ENCODE data around the gene WRAP73. TPM values are rescaled to one million over a fixed set of nuclear protein-coding genes. Genes with fewer than 3 reads are reported as not detected.

Gene WRAP73
- total RNA-seq, 2 donors from 2014 or later = 26.5 to 38.6 TPM

- ATAC-seq (no peak), DNase-seq (ENCODE audit: low spot score in 2 of 2) (no peak)
- H3K36me3 Mint-ChIP-seq = no peaks in the 10 kb centered on the region
- H3K27ac Mint-ChIP-seq = no peak overlapping the region
- no peaks in the 10 kb centered on the region for H3K9me3 Mint-ChIP-seq
These were observed 8.3 kb upstream of the WRAP73 start for GRCh38 chr1:3658231-3658615.

- Mint-ChIP-seq H3K36me3 (no peaks in the 10 kb centered on the region), H3K9me3 (no peaks in the 10 kb centered on the region), H3K27ac (no peak overlapping the region)
- ATAC-seq (no peak), DNase-seq (ENCODE audit: low spot score in 2 of 2) (no peak)
These were observed 7.8 kb upstream of the WRAP73 start for GRCh38 chr1:3657578-3658230.

GRCh38 chr1:3657096-3657475, 7.2 kb upstream of the WRAP73 start:
- H3K27ac Mint-ChIP-seq = no peak overlapping the region
- no peaks in the 10 kb centered on the region for H3K36me3 Mint-ChIP-seq
- DNase-seq (ENCODE audit: low spot score in 2 of 2) = no peak

GRCh38 chr1:3656450-3657095, 6.7 kb upstream of the WRAP73 start:
- H3K9me3 Mint-ChIP-seq = no peaks in the 10 kb centered on the region
- DNase-seq (ENCODE audit: low spot score in 2 of 2) = no peak
- no peak overlapping the region for H3K27ac Mint-ChIP-seq
- peak; percentile 56 to 65 for ATAC-seq
- no peaks in the 10 kb centered on the region for H3K36me3 Mint-ChIP-seq

More at GRCh38 chr1:3657096-3657475, 7.2 kb upstream of the WRAP73 start:
- no peaks in the 10 kb centered on the region for H3K9me3 Mint-ChIP-seq
- peak in 1 of 2 donors; percentile 14 for ATAC-seq

GRCh38 chr1:3654549-3655281, 4.8 kb upstream of the WRAP73 start:
- H3K27ac Mint-ChIP-seq = no peak overlapping the region
- no peaks in the 10 kb centered on the region for H3K36me3 Mint-ChIP-seq
- DNase-seq (ENCODE audit: low spot score in 2 of 2) (no peak), ATAC-seq (no peak)
- no peaks in the 10 kb centered on the region for H3K9me3 Mint-ChIP-seq

- H3K27ac Mint-ChIP-seq = no peak overlapping the region
- no peaks in the 10 kb centered on the region for H3K36me3 Mint-ChIP-seq
- H3K9me3 Mint-ChIP-seq = no peaks in the 10 kb centered on the region
- no peak for DNase-seq (ENCODE audit: low spot score in 2 of 2)
- ATAC-seq = no peak
These were observed 3.3 kb upstream of the WRAP73 start for GRCh38 chr1:3653286-3653618.

GRCh38 chr1:3652548-3653285, 2.8 kb upstream of the WRAP73 start:
- no peak for DNase-seq (ENCODE audit: low spot score in 2 of 2)
- H3K9me3 Mint-ChIP-seq = no peaks in the 10 kb centered on the region

GRCh38 chr1:3651930-3652547, 2.1 kb upstream of the WRAP73 start, which contains the start of gene TP73:
TP73 (plus strand) TSS chr1:3652516; CDS start chr1:3682366, 29,850 bp downstream.
- H3K9me3 Mint-ChIP-seq = no peaks in the 10 kb centered on the region
- DNase-seq (ENCODE audit: low spot score in 2 of 2) = peak in 1 of 2 donors; percentile 15
- H3K27ac Mint-ChIP-seq = peak within 1 kb of the TSS in 1 of 2 donors; percentile 8
- no peaks in the 10 kb centered on the region for H3K36me3 Mint-ChIP-seq
- no peak for ATAC-seq

More at GRCh38 chr1:3652548-3653285, 2.8 kb upstream of the WRAP73 start:
- Mint-ChIP-seq H3K36me3 (no peaks in the 10 kb centered on the region), H3K27ac (no peak overlapping the region)
- ATAC-seq = no peak

- DNase-seq (ENCODE audit: low spot score in 2 of 2) = peak in 1 of 2 donors; percentile 21
- Mint-ChIP-seq H3K27ac (peak overlapping the region in 1 of 2 donors; percentile 8), H3K36me3 (no peaks in the 10 kb centered on the region), H3K9me3 (no peaks in the 10 kb centered on the region)
- no peak for ATAC-seq
These were observed 1.4 kb upstream of the WRAP73 start for GRCh38 chr1:3651026-3651929.

GRCh38 chr1:3650248-3651025, 534 bp upstream of the WRAP73 start:
- ATAC-seq (peak in 1 of 2 donors; percentile 1), DNase-seq (ENCODE audit: low spot score in 2 of 2) (peak in 1 of 2 donors; percentile 21)
- H3K36me3 Mint-ChIP-seq = no peaks in the 10 kb centered on the region
- H3K9me3 Mint-ChIP-seq = no peaks in the 10 kb centered on the region
- peak overlapping the region in 1 of 2 donors; percentile 78 for H3K27ac Mint-ChIP-seq

- no peaks in the 10 kb centered on the region for H3K9me3 Mint-ChIP-seq
- no peak for DNase-seq (ENCODE audit: low spot score in 2 of 2)
- ATAC-seq = no peak
- H3K36me3 Mint-ChIP-seq = no peaks in the 10 kb centered on the region
- no peak overlapping the region for H3K27ac Mint-ChIP-seq
These were observed 3.3 kb downstream of the WRAP73 start for GRCh38 chr1:3646596-3646995.

GRCh38 chr1:3645666-3646355, 4.1 kb downstream of the WRAP73 start:
- no peak for ATAC-seq
- Mint-ChIP-seq H3K9me3 (no peaks in the 10 kb centered on the region), H3K27ac (no peak overlapping the region), H3K36me3 (no peaks in the 10 kb centered on the region)
- no peak for DNase-seq (ENCODE audit: low spot score in 2 of 2)

- H3K27ac Mint-ChIP-seq = no peak overlapping the region
- no peak for ATAC-seq
- H3K36me3 Mint-ChIP-seq = no peaks in the 10 kb centered on the region
These were observed 4.7 kb downstream of the WRAP73 start for GRCh38 chr1:3645247-3645646.

GRCh38 chr1:3644273-3644672, 5.6 kb downstream of the WRAP73 start:
- Mint-ChIP-seq H3K9me3 (no peaks in the 10 kb centered on the region), H3K36me3 (no peaks in the 10 kb centered on the region), H3K27ac (no peak overlapping the region)
- no peak for ATAC-seq
- no peak for DNase-seq (ENCODE audit: low spot score in 2 of 2)

More at GRCh38 chr1:3645247-3645646, 4.7 kb downstream of the WRAP73 start:
- no peak for DNase-seq (ENCODE audit: low spot score in 2 of 2)
- H3K9me3 Mint-ChIP-seq = no peaks in the 10 kb centered on the region
